Adrenal gland (tissue), 5 donors: ENCODE results near the gene HDLBP.

Source experiments
- POLR2A ChIP-seq, 2 donors: fragments of 450-650 bp; IDR thresholded peaks; one replicate each; pipeline ENCODE4 v1.6.1; 2017; ENCODE audit warnings: antibody characterized with exemption in 2 of 2, mild to moderate bottlenecking in 2 of 2, moderate library complexity in 1 of 2
- TF ChIP-seq, protein P1 (sequence below), 6 experiments: fragments of 450-650 bp in 4 of 6; fragments of 200-600 bp in 2 of 6; sonication (generic) in 1 of 6; IDR thresholded peaks; 1 replicate in 5 of 6; 2 replicates in 1 of 6; pipeline versions ENCODE4 v1.5.1 to v1.8.0; 2016 to 2021; ENCODE audit warnings: antibody characterized with exemption in 6 of 6, mild to moderate bottlenecking in 2 of 6, moderate library complexity in 1 of 6
- donor health status: DM: no; HTN: no; CAD: no.

- TF ChIP-seq, protein P1, sequence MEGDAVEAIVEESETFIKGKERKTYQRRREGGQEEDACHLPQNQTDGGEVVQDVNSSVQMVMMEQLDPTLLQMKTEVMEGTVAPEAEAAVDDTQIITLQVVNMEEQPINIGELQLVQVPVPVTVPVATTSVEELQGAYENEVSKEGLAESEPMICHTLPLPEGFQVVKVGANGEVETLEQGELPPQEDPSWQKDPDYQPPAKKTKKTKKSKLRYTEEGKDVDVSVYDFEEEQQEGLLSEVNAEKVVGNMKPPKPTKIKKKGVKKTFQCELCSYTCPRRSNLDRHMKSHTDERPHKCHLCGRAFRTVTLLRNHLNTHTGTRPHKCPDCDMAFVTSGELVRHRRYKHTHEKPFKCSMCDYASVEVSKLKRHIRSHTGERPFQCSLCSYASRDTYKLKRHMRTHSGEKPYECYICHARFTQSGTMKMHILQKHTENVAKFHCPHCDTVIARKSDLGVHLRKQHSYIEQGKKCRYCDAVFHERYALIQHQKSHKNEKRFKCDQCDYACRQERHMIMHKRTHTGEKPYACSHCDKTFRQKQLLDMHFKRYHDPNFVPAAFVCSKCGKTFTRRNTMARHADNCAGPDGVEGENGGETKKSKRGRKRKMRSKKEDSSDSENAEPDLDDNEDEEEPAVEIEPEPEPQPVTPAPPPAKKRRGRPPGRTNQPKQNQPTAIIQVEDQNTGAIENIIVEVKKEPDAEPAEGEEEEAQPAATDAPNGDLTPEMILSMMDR (IDR thresholded peaks at IDR 0.05) = no peak
- no peak for TF ChIP-seq POLR2A (IDR thresholded peaks at IDR 0.05)
Measured at GRCh38 chr2:241263061-241263460, 52.4 kb downstream of the HDLBP start.
